ENCODE data around the gene KIT.

- TF ChIP-seq GATA2 (IDR thresholded peaks at IDR 0.05; ENCODE audit: low read depth, low read length) (no peak), GATA3 (IDR thresholded peaks at IDR 0.05; ENCODE audit: low read depth, low read length) (no peak)
These were observed 88.5 kb downstream of the KIT start for GRCh38 chr4:54746218-54746617.
